NCI-H128 (cell line): Measurements from ENCODE around the gene MTUS2.

ENCODE experiments used
- DNase-seq: peaks from one replicate; lab custom pipeline; 2025; ENCODE audit not compliant: unreplicated experiment; lab: John Stamatoyannopoulos, UW

Gene MTUS2

GRCh38 chr13:28856287-28856686 lies 36.1 kb downstream of the MTUS2 start:
- no peak for DNase-seq

DNA sequence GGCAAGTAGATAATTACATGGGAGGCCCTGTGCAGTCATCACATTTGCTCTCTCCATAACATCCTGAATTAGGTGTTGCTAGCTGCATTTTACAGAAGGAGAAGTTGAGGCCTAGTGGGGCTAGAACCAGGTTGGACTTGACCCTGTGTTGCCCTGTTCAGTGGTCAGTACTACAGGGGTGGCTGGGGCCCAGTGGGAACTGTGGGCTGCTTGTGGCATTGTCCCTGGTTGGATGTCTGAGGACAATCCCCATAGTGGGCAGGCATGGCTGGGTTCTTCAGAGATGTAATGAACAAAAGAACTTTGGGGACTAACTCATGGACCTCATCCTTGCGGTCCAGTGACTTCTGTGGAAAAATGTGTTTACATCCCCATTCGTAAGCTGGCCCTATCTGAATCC lies 38.9 kb downstream of the MTUS2 start:
- DNase-seq = no peak

DNA sequence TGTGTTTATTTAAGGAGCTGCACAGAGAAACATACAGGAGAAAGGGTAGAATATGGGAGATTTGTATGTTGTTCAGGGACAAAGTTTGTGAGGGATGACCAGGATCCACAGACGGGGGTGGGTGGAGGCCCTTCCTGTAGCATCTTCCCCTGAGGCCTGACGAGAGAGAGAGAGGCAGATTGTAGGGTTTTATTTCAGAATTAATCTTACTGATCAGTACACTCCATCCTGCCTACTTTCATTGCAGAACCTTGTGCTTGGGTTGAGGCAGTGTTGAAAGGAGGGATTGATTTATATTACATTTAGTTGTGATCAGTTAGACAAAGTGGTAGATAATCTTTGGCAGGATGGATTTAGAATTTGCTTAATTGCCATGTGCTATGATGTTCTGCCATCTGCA lies 39.6 kb downstream of the MTUS2 start:
- DNase-seq = no peak

GRCh38 chr13:28864544-28864943 lies 44.4 kb downstream of the MTUS2 start:
- DNase-seq = no peak

DNA sequence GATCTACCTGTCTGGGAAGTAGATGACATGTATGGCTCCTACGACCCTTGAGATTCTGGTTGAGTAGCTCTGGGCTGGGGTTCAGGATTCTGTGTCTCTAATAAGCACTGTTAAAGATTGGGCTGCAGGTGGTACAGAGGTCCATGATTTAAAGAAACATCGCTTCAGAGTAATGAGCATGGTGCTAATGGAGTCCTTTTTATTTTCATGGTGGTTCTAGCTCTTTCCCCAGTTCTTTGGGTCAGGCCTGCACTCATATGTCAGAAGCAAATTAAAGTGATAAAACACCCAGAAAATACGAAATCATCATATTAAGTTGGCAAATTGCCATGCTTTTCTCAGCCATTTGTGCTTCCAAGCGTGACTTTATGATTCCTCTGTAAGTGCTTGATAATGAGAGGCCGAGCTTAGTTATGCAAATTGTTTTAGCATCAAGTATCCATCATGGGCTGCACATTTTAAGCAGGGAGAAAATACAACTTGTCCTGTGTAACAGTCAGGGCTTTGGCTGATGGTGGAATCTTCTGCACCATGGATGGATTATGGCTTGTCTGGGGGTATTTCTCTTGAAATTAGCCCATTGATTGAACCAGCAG lies 45.1 kb downstream of the MTUS2 start:
- no peak for DNase-seq

DNA sequence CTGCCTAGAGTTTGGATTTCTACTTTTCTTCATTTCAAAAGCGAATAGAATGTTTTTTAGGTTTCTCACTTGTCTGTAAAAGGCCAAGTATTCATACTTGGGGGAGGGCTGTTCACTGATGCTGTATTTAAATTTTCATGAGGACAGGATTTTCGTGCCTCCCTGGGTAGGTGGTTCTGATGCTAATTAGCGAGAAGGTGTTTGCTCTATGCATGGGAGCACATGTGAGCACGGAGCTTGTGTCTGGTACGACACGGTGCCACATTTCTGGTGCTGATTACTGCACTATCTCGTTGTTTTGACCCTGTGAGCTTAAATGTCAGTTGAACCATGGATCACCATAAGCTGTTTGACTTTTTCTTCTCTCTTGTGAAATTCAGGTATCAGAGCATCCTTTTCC lies 45.8 kb downstream of the MTUS2 start:
- DNase-seq = no peak

DNA sequence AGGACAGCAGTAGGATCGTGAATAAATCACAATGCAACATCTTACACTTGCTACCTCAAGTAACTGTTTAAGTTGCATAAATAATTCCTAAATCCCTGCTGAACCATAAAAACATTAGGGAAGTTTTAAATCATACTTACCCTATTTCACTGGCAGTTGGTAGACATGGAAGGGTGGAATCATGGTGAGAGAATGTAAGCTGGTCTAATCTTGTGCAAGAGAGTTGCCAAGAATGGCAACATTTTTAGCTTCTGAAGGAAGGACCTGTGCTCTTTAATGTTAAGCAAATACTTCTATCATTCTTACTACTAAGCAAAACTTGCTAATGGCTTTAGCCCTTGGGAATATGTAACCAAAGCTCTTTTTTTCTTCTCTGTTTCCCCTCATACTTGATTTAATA lies 46.8 kb downstream of the MTUS2 start:
- DNase-seq = no peak

GRCh38 chr13:28867564-28867963 lies 47.4 kb downstream of the MTUS2 start:
- DNase-seq = no peak

DNA sequence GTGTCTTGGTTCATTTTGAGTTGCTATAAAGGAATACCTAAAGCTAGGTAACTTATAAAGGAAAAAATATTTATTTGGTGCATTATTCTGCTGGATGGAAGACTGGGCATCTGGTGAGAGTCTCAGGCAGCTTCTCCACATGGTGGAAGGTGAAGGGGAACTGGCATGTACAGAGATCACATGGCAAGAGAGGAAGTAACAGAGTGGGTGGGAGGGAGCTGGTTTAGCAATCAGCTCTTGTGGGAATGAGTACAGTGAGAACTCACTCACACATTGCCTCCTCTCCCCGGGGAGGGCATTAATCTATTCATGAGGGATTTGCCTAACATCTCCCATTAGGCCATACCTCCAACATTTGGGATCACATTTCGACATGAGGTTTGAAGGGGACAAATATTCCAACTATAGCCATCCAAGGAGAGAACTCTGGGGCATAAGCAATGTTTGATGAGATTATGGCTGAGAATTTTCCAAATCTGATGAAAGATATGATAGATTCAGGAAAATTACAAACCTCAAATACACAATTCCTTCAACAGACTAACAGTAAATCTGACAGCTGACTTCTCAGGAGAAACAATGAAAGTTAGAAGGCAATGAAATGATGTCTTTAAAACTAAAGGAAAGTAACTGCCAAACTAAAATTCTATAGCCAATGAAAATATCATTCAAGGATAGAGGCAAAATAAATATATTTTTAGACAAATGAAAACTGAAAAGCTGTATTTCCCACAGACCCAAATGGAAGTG lies 52.5 kb downstream of the MTUS2 start:
- DNase-seq = no peak

DNA sequence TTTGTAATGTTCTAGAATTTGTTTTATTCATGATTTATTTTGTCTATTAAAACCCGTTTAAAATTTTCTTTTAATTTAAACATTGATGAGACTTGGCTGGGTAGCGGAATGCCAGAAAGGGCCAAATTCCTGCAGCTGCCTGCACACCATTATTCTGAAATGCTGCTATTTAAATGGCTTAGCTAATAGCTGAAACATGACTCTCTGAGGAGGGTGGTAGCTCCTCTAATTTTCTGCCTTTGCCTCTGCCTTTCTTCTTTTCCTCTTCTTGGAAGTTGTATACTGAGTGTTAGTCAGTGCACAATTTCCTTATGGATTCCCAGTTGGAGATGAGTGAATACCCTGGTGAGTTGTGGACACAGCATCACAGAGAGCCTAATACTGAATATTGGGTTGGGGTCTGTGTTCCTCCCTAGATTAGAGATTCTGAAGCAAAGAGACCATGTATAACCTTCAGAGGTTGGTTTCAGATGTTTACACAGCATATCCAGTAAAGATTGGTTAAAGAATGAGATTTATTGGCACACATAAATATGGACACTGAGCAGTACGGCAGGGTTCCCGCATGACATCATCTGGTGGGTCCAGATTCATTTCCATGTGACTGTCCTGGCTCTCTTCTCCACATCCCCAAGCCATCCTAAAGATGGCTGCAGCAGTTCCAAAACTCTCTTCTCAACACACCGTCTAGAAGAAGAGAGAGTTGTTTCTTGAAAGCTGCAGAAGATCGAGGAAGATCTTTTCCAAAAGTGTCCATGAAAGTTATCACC lies 55.9 kb downstream of the MTUS2 start:
- no peak for DNase-seq

- no peak for DNase-seq
Measured at GRCh38 chr13:28877408-28877807, 57.3 kb downstream of the MTUS2 start.

DNA sequence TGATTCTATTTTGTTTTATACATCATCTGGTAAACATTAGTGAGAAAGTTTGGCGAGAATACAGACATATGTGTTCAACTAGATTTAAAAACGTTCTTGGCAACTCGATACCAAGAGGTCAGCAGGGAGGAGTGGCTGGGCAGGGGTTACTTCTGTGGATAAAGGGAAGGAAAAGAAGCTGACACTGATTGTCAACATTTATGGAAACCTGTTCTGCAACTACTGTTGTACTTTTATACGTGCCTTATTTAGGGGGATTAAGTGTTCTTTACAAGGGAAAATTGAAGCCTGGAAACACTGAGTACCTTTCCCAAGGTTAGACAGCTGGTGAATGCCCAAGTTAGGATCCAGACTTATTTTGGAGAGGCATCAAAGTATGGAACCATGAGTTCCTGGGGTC lies 65.0 kb downstream of the MTUS2 start:
- no peak for DNase-seq

DNA sequence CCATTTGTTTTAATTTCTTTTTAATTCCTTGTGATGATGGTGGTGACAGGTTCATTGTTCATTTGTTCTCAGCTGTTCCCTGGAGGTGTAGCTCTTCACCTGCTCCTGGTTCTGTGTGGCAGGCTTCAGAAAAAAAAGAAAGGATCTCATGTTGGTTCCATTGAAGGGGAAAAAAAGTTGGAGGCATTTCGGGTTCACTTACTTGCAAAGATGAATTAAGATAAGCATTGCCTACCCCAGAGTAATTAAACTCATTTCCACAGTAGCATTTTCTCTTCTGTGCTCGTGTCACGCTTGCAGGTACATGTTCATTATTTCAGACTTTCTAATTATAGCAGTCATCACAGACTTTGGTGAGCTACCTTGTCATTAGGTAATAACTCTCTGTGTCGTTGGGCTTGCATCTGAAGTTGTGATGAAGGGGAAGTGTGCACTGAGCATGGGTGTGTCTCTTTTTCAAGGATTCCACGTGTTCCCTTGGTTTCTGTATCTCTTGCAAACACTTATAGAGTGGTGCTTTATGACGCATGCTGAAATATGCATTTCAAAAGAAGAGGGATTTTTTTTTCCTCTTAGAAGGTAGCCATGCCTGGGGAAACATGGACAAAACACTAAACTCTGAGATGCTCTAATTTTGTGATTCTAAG lies 69.1 kb downstream of the MTUS2 start:
- no peak for DNase-seq

GRCh38 chr13:28890712-28891111 lies 70.6 kb downstream of the MTUS2 start:
- DNase-seq = no peak

DNA sequence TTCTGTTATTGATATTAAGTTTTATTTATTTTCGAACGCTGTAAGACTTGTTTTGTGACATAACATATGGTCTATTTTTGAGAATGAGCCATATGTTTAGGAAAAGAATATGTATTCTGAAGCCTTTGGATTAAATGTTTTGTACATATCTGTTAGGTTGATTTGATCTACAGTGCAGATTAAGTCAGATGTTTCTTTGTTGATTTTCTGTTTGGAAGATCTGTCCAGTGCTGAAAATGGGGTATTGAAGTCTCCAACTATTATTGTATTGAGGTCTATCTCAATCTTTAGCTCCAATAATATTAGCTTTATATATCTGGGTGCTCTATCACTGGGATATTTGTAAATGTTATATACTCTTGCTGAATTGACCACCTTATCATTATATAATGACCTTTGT lies 97.9 kb downstream of the MTUS2 start:
- no peak for DNase-seq

DNA sequence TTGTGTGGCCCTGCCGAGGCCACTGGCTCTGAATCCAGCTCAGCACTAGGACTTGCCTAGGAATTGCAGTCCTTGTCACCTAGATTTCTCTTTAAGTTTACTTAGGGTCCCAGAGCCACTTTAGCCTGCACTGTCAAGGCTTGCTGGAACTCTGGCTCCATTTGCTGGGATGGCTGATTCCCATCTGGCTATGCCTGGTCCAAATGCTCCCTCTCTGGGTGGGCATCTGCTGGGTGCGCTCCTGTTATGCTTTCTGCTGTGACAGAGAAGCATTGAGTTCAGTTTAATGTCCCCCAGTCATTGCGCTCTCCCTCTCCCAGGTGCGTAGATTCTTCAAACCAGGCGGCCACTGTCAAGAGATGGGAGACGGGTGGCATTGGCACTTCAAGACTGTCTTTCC lies 102.2 kb downstream of the MTUS2 start:
- DNase-seq = no peak

DNA sequence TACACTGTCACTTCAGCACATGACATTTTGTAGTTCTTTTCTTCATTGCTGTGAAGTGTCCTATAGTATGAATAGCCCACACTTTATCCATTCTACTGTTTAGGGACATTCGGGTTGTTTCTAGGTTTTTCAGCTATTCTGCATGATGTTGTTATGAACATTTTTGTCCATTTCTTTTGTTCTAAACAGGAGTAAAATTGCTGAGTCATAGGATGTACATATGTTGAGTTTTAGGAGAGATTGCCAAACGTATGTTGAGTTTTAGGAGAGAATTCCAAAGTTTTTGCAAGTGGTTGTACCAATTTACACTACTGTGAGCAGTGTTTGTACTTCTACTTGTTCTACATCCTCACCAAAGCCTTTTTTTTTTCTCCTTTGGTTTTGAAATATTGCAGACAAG lies 115.0 kb downstream of the MTUS2 start:
- DNase-seq = no peak

- no peak for DNase-seq
Measured at GRCh38 chr13:28942906-28943305, 122.8 kb downstream of the MTUS2 start.

DNA sequence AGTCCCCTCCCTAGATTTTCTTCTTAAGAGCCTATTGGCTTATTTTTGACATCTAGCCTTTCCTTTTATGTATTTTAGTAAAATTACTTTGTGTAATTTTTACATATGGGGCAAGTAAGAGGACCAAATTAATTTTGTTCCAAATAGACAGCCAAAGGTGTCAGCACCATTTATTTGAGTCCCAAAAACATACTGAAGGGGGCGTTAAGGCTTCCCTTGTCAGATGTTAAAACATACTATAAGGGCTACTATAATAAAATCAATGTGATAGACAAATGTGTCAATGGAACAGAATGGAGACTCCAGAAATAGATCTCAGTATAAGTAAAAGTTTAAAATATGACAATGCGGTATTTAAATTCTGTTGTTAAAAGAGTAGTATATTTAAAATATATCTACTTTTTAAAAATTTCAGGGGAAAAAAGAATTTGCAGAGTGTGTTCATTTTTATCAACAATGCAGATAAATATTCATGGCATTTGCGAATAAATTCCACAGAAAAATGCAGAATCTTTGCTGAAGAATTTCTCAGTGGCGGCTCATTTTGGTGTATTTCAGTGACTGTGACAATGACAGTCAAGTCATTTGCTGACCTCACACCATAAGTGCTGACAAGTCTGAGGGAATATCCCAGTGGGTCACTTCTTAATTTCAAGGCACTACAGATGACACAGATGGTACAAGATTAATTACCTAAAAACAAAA lies 133.7 kb downstream of the MTUS2 start:
- DNase-seq = no peak

GRCh38 chr13:28954419-28954725 lies 134.2 kb downstream of the MTUS2 start:
- DNase-seq = no peak

DNA sequence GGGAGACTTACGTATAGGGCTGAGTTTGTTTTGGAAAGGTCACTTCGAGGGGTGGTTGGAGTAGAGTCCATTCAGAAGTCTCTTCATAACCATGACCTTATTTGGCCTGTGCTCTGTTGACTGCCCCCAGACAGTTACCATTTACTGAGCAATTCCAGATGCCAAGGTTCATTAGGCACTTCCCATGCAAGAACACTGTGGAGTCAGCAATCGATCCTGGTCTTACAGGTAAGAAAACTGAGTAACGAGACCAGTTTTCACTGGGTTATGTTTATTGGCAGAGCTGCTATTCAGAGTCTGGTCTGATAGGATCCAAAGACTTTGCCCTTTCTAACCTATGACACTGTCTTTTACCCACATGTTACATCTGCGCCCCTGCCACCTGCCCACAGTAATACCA lies 134.7 kb downstream of the MTUS2 start:
- no peak for DNase-seq
